HG02938 (cell line): ENCODE results near the gene PDS5B.
"Not testable (repeated sequence)": the region's sequence is repeated elsewhere in the genome, so short reads cannot be mapped to it uniquely, and the experiment has no call there.

Experiments used
- ATAC-seq: cut with Tn5 transposase; IDR thresholded peaks from one replicate; pipeline ENCODE4 v1.9.1; 2021; ENCODE audit warnings: mild to moderate bottlenecking, moderate library complexity; ENCODE audit not compliant: unreplicated experiment

PDS5B gene, protein sequence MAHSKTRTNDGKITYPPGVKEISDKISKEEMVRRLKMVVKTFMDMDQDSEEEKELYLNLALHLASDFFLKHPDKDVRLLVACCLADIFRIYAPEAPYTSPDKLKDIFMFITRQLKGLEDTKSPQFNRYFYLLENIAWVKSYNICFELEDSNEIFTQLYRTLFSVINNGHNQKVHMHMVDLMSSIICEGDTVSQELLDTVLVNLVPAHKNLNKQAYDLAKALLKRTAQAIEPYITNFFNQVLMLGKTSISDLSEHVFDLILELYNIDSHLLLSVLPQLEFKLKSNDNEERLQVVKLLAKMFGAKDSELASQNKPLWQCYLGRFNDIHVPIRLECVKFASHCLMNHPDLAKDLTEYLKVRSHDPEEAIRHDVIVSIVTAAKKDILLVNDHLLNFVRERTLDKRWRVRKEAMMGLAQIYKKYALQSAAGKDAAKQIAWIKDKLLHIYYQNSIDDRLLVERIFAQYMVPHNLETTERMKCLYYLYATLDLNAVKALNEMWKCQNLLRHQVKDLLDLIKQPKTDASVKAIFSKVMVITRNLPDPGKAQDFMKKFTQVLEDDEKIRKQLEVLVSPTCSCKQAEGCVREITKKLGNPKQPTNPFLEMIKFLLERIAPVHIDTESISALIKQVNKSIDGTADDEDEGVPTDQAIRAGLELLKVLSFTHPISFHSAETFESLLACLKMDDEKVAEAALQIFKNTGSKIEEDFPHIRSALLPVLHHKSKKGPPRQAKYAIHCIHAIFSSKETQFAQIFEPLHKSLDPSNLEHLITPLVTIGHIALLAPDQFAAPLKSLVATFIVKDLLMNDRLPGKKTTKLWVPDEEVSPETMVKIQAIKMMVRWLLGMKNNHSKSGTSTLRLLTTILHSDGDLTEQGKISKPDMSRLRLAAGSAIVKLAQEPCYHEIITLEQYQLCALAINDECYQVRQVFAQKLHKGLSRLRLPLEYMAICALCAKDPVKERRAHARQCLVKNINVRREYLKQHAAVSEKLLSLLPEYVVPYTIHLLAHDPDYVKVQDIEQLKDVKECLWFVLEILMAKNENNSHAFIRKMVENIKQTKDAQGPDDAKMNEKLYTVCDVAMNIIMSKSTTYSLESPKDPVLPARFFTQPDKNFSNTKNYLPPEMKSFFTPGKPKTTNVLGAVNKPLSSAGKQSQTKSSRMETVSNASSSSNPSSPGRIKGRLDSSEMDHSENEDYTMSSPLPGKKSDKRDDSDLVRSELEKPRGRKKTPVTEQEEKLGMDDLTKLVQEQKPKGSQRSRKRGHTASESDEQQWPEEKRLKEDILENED (N-terminal part only)

DNA sequence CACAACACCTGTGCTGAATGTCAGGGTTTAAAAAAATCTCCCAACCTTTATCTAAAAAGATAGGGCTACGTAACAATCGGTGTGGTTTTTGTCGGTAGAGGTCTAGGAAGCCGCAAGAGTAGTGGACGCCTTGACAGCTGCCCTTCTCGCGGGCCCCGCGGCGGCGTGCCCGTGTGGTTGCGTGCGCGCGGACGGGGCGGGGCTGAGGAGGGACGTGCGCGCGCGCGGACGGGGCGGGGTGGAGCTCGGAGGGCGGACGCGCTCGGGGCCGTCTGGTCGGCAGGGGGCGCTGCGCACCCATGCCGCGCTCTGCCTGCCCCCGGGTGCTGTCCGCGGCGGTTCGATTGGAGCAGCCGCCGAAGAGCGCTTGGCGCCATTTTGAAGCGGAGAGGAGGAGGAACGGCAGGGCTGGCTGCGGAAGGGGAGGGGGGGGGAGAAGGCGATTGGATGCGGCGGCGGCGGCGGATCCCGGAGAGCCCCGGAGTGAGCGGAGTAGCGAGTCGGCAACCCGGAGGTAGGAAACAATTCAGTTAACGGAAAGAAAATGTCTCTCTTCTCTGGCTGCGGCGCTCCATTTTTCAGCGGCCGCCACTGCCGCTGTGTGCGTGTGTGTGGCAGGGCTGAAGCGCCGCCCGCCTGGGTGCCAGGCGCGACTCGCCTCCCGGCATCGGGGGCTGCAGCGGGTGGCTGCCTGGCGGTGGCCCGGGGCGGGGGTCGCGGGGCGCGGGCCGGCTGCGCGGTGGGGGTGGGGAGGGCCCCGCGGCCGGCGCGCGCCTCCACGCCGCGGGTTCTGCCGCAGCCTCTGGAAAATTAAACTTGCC lies at the start of gene PDS5B:
Gene PDS5B (plus strand): TSS at position 373 of the 821 bp plus-strand sequence. CDS start 62,321 bp downstream, outside the sequence.
- peak; percentile 80 for ATAC-seq

GRCh38 chr13:32537580-32538142 lies 48.6 kb upstream of the PDS5B start:
- no peak for ATAC-seq

DNA sequence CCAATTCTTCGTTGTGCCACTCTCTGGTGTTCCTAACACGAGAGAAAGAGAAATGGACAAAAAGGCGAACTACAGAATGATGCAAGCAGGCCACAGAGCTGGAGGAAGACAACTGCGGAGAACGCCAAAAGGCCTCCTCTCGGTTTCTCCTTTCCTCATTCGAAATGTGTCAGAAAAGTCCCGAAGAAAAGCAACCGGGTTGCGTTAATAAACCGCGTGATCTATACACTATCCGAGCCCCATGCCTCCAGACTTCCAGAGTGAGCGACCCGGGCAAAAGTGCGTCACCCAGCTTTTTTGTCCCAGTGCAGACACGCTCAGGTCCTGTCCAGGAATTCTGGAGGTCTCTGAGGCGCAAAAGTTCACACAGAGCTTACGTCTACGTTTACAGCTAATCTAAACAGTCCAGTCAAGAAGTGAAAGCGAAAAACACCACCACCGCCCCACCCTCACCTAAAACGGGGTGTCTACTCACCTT lies 48.1 kb upstream of the PDS5B start:
- peak; percentile 83 for ATAC-seq

DNA sequence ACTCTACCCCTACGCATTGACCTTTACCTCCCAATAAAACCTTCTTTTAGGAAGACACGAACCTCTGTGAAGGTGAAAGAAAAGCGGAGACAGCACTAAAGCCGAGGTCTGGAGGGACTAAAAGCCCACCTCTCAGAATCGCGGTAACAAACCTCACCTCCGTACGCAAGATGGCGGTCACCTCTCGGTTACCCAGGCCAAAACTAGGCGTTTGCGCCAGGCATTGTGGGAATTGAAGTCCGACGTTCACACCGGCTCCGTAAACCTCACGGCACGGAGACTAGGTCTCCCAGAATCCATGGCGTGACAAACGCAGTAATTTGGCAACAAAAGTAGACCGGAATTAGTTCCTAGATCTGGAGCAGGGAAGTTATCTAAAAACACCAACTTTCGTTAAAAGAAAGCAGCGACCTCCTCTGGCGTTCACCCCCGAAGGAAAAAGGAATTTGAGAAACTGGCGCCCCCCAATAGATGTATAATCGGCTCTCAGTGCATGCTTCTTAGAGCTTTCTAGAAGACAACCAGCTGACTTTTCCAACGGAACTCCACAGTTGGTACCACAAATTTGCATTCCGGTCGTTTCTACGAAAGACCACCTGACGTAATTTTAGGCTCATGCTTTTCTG lies 47.5 kb upstream of the PDS5B start, which contains the start of gene N4BP2L2:
Gene N4BP2L2 (minus strand): TSS at position 175 of the 626 bp plus-strand sequence. CDS start 1,768 bp downstream, outside the sequence.
- peak; percentile 96 for ATAC-seq

- no peak for ATAC-seq
Observed at GRCh38 chr13:32542221-32542620, 44.0 kb upstream of the PDS5B start.

- no peak for ATAC-seq
Observed at GRCh38 chr13:32545083-32545482, 41.2 kb upstream of the PDS5B start.

- no peak for ATAC-seq
Observed at GRCh38 chr13:32548837-32549236, 37.4 kb upstream of the PDS5B start.

GRCh38 chr13:32549788-32550187 lies 36.5 kb upstream of the PDS5B start:
- ATAC-seq: no peak

- ATAC-seq: no peak
Observed at GRCh38 chr13:32553720-32554119, 32.5 kb upstream of the PDS5B start.

DNA sequence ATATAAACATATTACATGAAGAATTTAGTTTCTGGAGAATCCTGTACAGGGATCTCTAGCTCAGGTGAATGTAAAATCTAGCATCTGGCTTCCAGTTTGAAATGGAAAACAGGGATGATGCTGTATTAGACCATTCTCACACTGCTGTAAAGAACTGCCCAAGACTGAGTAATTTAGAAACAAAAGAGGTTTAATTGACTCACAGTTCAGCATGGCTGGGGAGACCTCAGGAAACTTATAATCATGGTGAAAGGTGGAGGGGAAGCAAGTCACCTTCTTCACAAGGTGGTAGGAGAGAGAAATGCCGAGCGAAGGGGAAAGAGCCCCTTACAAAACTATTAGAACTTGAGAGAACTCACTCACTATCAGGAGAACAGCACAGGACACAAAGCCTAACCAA lies 30.6 kb upstream of the PDS5B start:
- no peak for ATAC-seq

- not testable (repeated sequence) for ATAC-seq
Observed at GRCh38 chr13:32560842-32561241, 25.4 kb upstream of the PDS5B start.

DNA sequence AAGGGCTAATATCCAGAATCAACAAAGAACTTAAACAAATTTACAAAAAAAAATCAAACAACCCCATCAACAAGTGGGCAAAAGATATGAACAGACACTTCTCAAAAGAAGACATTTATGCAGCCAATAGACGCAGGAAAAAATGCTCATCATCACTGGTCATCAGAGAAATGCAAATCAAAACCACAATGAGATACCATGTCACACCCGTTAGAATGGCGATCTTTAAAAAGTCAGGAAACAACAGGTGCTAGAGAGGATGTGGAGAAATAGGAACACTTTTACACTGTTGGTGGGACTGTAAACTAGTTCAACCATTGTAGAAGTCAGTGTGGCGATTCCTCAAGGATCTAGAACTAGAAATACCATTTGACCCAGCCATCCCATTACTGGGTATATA lies 10.6 kb upstream of the PDS5B start:
- not testable (repeated sequence) for ATAC-seq

GRCh38 chr13:32577032-32577431 lies 9.2 kb upstream of the PDS5B start:
- no peak for ATAC-seq

GRCh38 chr13:32581177-32581786 lies 5.0 kb upstream of the PDS5B start:
- ATAC-seq: no peak

GRCh38 chr13:32582281-32582680 lies 4.0 kb upstream of the PDS5B start:
- ATAC-seq: no peak

DNA sequence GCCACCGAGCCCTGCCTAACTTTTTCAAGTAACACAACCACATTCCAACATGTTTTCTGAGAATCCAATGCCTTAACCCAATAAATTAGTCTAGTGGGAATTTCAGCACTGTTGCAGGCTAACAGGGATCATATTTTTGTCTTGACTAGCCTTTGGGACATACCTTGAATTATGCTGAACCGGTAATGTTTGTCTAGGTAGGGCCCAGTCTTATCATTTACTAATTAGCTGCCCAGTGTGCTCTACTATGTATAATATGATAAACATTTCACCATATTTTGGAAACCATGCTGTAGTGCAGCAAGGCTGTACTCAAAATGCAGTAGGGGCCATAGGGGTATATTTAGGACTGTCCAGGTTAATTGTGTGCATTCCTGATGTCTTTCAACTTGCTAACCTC lies 3.3 kb upstream of the PDS5B start:
- ATAC-seq: no peak

- ATAC-seq: no peak
Observed at GRCh38 chr13:32585550-32586079, 637 bp upstream of the PDS5B start.
